SJSA1 (cell line): ENCODE data around the gene PRR11. TPM values are rescaled to one million over a fixed set of nuclear protein-coding genes. Genes with fewer than 3 reads are reported as not detected.
A peak's percentile ranks its signal among the peaks of the same experiment; 100 is the strongest.
"Not testable (repeated sequence)": the region's sequence is repeated elsewhere in the genome, so short reads cannot be mapped to it uniquely, and the experiment has no call there.

Experiments
- DNase-seq, 2 experiments: peaks; one replicate each; pipeline ENCODE4 v3.0.0-alpha.2; 2015 to 2020; ENCODE audit warnings: low spot score in 2 of 2, low read depth in 1 of 2
- H3K27ac ChIP-seq: fragments of 250-450 bp; sonication (Bioruptor Pico); 2 replicates; pipeline ENCODE4 v1.5.1; 2020; ENCODE audit warnings: mild to moderate bottlenecking, moderate library complexity
- H3K27me3 ChIP-seq: fragments of 250-450 bp; sonication (Bioruptor Pico); replicated peaks from 2 replicates; pipeline ENCODE4 v1.5.1; 2020; ENCODE audit warnings: mild to moderate bottlenecking, moderate library complexity
- H3K36me3 ChIP-seq: fragments of 250-450 bp; sonication (Bioruptor Pico); 2 replicates; pipeline ENCODE4 v1.5.1; 2020; ENCODE audit warnings: mild to moderate bottlenecking
- H3K4me1 ChIP-seq: fragments of 250-450 bp; sonication (Bioruptor Pico); replicated peaks from 2 replicates; pipeline ENCODE4 v1.6.1; 2021; ENCODE audit warnings: mild to moderate bottlenecking
- H3K4me3 ChIP-seq: fragments of 250-450 bp; sonication (Bioruptor Pico); 2 replicates; pipeline ENCODE4 v1.5.1; 2020; ENCODE audit warnings: mild to moderate bottlenecking
- H3K9me3 ChIP-seq: fragments of 250-450 bp; sonication (Bioruptor Pico); replicated peaks from 2 replicates; pipeline ENCODE4 v1.5.1; 2020; ENCODE audit warnings: mild to moderate bottlenecking
- total RNA-seq: library from RNA; depleted of rRNA; stranded (reverse); fragments of >200 nt; shearing (Covaris generic); gene quantifications from 2 replicates; pipeline ENCODE4 v1.2.3, GENCODE V29; 2014

PRR11 gene
- total RNA-seq, 1 experiment from 2014 or later = 51.2 TPM

GRCh38 chr17:59165933-59166342 is 10.4 kb downstream of the PRR11 start:
- peak in 1 of 2 experiments; percentile 36 for DNase-seq
- H3K9me3 ChIP-seq = no peaks in the 10 kb centered on the region; the same call in 1 of the 2 replicates
- no peak overlapping the region for H3K4me3 ChIP-seq
- H3K4me1 ChIP-seq = peaks cover 12% of the 10 kb centered on the region
- no peak overlapping the region for H3K27ac ChIP-seq
- H3K27me3 ChIP-seq = no peaks in the 10 kb centered on the region
- peaks cover 56% of the 10 kb centered on the region for H3K36me3 ChIP-seq

- Histone ChIP-seq H3K27me3 (no peaks in the 10 kb centered on the region), H3K36me3 (peaks cover 60% of the 10 kb centered on the region), H3K27ac (no peak overlapping the region), H3K9me3 (no peaks in the 10 kb centered on the region; the same call in 1 of the 2 replicates), H3K4me1 (peaks cover 12% of the 10 kb centered on the region), H3K4me3 (no peak overlapping the region)
- no peak for DNase-seq
These were observed 12.0 kb downstream of the PRR11 start for GRCh38 chr17:59167571-59168001.

DNA sequence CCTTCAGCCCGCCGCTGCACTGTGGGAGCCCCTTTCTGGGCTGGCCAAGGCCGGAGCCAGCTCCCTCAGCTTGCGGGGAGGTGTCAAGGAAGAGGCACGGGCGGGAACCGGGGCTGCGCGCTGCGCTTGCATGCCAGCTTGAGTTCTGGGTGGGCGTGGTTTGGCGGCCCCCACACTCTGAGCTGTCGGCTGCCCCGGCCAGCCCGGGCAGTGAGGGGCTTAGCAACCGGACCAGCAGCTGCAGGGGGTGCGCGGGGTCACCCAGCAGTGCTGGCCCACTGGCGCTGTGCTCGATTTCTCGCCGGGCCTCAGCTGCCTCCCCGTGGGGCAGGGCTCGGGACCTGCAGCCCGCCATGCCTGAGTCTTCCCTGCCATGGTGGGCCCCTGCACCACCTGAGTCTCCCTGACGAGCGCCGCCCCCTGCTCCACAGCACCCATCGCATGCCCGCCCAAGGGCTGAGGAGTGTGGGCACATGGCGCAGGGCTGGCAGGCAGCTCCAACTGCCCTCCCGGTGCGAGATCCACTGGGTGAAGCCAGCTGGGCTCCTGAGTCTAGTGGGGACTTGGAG is 17.0 kb downstream of the PRR11 start:
- no peaks in the 10 kb centered on the region for H3K9me3 ChIP-seq
- H3K27me3 ChIP-seq = no peaks in the 10 kb centered on the region
- no peak overlapping the region for H3K27ac ChIP-seq
- peaks cover 3% of the 10 kb centered on the region for H3K4me1 ChIP-seq
- H3K36me3 ChIP-seq = peaks cover 77% of the 10 kb centered on the region
- H3K4me3 ChIP-seq = no peak overlapping the region
- DNase-seq = no peak

GRCh38 chr17:59174671-59175070 is 19.1 kb downstream of the PRR11 start:
- Histone ChIP-seq H3K27ac (no peak overlapping the region), H3K9me3 (no peaks in the 10 kb centered on the region), H3K4me1 (no peaks in the 10 kb centered on the region), H3K27me3 (no peaks in the 10 kb centered on the region), H3K4me3 (no peak overlapping the region), H3K36me3 (peaks cover 78% of the 10 kb centered on the region)
- no peak for DNase-seq

DNA sequence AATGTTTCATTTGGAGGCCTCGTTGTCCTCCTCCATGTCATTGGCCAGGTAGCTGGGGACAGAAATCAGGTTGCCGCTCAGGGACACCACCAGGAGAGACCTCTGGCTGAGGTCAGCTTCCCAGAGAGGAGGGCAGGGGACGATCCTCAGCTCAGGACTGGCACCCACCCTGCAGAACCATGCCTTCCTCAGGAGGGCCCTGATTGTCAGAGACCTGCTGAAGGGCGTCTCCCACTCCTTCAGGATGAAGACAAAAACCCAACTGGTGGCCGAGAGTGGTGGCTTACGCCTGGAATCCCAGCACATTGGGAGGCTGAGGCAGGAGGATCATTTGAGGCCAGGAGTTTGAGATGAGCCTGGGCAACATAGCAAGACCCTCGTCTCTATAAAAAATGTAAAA is 19.5 kb downstream of the PRR11 start:
- no peak overlapping the region for H3K4me3 ChIP-seq
- no peaks in the 10 kb centered on the region for H3K9me3 ChIP-seq
- no peaks in the 10 kb centered on the region for H3K4me1 ChIP-seq
- H3K27ac ChIP-seq = no peak overlapping the region
- no peaks in the 10 kb centered on the region for H3K27me3 ChIP-seq
- no peak for DNase-seq
- H3K36me3 ChIP-seq = peaks cover 75% of the 10 kb centered on the region

DNA sequence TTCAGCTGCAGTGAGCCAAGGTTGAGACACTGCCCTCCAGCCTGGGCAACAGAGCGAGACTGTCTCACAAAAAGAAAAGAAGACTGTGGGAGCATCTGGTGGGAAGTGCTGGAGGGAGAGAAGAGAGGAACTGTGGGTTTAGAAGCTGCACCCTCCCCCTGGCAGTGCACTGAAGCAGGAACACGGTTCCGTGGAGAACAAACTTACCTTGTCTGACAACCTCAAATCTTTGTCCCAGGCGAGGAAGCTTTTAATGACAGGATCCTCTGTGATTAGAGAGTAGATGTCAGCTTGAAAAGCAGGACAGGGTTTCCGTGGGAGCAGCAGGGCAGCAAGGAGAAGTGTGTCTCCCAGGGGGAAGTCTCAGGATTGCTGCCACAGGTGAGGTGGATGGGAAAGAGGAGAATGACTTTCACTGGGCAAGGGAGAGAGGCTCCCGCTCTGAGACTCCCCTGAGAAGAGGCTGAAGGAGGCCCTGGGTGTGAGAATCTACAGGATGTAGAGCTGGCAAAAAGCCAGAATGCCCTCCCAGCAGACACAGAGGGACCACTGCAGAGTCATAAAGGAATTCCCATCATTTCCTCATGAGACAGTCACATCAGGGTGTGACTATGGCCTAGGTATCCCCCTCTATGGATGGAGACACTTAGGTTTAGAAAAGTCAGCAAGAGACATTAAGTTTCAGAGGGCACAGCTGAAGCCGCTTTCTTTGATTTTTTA is 22.9 kb downstream of the PRR11 start:
- H3K36me3 ChIP-seq = peaks cover 70% of the 10 kb centered on the region
- no peak overlapping the region for H3K4me3 ChIP-seq
- no peak for DNase-seq
- no peaks in the 10 kb centered on the region for H3K4me1 ChIP-seq
- H3K27me3 ChIP-seq = no peaks in the 10 kb centered on the region
- no peak overlapping the region for H3K27ac ChIP-seq
- H3K9me3 ChIP-seq = no peaks in the 10 kb centered on the region

- H3K36me3 ChIP-seq = peaks cover 64% of the 10 kb centered on the region
- H3K9me3 ChIP-seq, DNase-seq, H3K27me3 ChIP-seq, H3K4me1 ChIP-seq, H3K27ac ChIP-seq, H3K4me3 ChIP-seq: not testable (repeated sequence)
These were observed 24.1 kb downstream of the PRR11 start for GRCh38 chr17:59179601-59180000.

DNA sequence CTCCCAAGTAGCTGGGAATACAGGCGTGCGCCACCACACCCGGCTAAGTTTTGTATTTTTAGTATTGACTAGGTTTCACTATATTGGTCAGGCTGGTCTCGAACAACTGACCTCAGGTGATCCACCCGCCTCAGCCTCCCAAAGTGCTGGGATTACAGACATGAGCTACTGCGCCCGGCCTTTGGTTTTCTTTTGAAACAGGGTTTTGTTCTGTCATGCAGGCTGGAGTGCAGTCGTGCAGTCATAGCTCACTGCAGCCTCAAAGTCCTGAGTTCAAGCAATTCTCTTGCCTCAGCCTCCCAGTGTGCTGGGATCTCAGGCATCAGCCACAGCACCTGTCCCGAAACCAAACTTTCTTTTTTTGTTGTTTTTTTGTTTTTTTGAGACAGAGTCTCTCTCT is 25.1 kb downstream of the PRR11 start:
- Histone ChIP-seq H3K4me1 (no peaks in the 10 kb centered on the region), H3K9me3 (no peaks in the 10 kb centered on the region), H3K4me3 (no peak overlapping the region), H3K27ac (no peak overlapping the region), H3K36me3 (peaks cover 64% of the 10 kb centered on the region), H3K27me3 (no peaks in the 10 kb centered on the region)
- no peak for DNase-seq

GRCh38 chr17:59181481-59181880 is 25.9 kb downstream of the PRR11 start:
- H3K27me3 ChIP-seq = no peaks in the 10 kb centered on the region
- no peaks in the 10 kb centered on the region for H3K9me3 ChIP-seq
- no peak overlapping the region for H3K4me3 ChIP-seq
- no peaks in the 10 kb centered on the region for H3K4me1 ChIP-seq
- no peak overlapping the region for H3K27ac ChIP-seq
- H3K36me3 ChIP-seq = peaks cover 64% of the 10 kb centered on the region
- no peak for DNase-seq

DNA sequence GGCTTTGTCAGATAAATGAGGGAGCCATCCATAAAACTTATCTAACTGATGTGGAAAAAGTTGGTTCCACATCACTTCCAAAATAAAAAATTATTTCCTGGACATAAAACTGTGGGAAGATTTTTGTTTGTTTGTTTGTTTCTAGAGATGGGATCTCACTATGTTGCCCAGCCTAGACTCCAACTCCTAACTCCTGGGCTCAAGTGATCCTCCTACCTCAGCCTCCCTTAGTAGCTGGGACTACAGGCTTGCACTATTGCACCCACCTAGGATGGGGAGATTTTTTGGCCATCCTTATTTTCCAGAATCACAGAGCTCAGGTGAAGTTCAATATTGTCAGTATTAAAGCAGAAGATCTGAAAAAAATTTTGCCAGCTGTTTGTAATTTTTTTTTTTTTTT is 30.5 kb downstream of the PRR11 start:
- H3K4me1 ChIP-seq = no peaks in the 10 kb centered on the region
- H3K27ac ChIP-seq = no peak overlapping the region
- DNase-seq = no peak
- no peak overlapping the region for H3K4me3 ChIP-seq
- H3K9me3 ChIP-seq = no peaks in the 10 kb centered on the region
- no peaks in the 10 kb centered on the region for H3K27me3 ChIP-seq
- H3K36me3 ChIP-seq = peaks cover 79% of the 10 kb centered on the region

GRCh38 chr17:59186850-59187249 is 31.3 kb downstream of the PRR11 start:
- Histone ChIP-seq H3K27ac (no peak overlapping the region), H3K4me3 (no peak overlapping the region), H3K27me3 (no peaks in the 10 kb centered on the region), H3K36me3 (peaks cover 81% of the 10 kb centered on the region), H3K9me3 (no peaks in the 10 kb centered on the region), H3K4me1 (no peaks in the 10 kb centered on the region)
- DNase-seq = no peak

- no peak overlapping the region for H3K4me3 ChIP-seq
- H3K4me1 ChIP-seq = no peaks in the 10 kb centered on the region
- peaks cover 93% of the 10 kb centered on the region for H3K36me3 ChIP-seq
- no peak for DNase-seq
- no peaks in the 10 kb centered on the region for H3K9me3 ChIP-seq
- H3K27ac ChIP-seq = no peak overlapping the region
- no peaks in the 10 kb centered on the region for H3K27me3 ChIP-seq
These were observed 35.3 kb downstream of the PRR11 start for GRCh38 chr17:59190806-59191205.

GRCh38 chr17:59193336-59193862 is 37.9 kb downstream of the PRR11 start:
- no peak for DNase-seq
- Histone ChIP-seq H3K4me3 (no peak overlapping the region), H3K36me3 (peaks cover 95% of the 10 kb centered on the region), H3K9me3 (no peaks in the 10 kb centered on the region), H3K27ac (no peak overlapping the region), H3K27me3 (no peaks in the 10 kb centered on the region), H3K4me1 (no peaks in the 10 kb centered on the region)

DNA sequence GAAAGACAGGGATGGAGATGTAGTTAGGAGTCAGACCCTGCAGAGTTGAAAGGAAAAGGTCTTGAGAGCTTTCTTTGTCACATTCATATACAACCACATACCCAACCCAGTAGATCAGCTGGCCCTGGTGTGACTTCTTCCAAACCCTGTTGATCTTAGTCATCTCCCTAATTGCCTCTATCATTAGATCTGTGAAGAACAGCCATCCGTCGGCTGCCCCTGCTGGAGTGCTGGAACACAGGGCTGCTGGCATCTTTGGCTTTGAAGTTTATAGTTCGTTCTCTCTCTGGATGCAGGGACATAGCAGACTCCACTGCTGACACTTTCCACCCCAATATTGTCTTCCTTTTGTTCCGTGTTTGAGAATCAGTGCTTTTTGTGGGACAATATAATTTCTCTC is 43.9 kb downstream of the PRR11 start:
- H3K27me3 ChIP-seq = no peaks in the 10 kb centered on the region
- H3K36me3 ChIP-seq = peaks cover 95% of the 10 kb centered on the region
- H3K4me1 ChIP-seq = no peaks in the 10 kb centered on the region
- DNase-seq = no peak
- no peaks in the 10 kb centered on the region for H3K9me3 ChIP-seq
- no peak overlapping the region for H3K4me3 ChIP-seq
- no peak overlapping the region for H3K27ac ChIP-seq
